CD4-positive, alpha-beta T cell (primary cell): ENCODE results near the gene TMEM26. TPM values are rescaled to one million over a fixed set of nuclear protein-coding genes. Genes with fewer than 3 reads are reported as not detected.

Experiments
- ATAC-seq: fragments of 200-7000 bp; cut with Tn5 transposase; one replicate; pipeline ENCODE4 v1.10.0; 2022; ENCODE audit warnings: mild to moderate bottlenecking; ENCODE audit not compliant: poor library complexity
- CTCF ChIA-PET: fragments of 350-600 bp; sonication (Branson Sonifier 250); formaldehyde crosslinking; loops from one replicate; lab custom pipeline; 2021; ENCODE audit warnings: antibody characterized with exemption, inconsistent platforms; lab: Charles Lee
- POLR2A ChIA-PET: fragments of 350-600 bp; sonication (Branson Sonifier 250); formaldehyde crosslinking; loops from one replicate; lab custom pipeline; 2021; ENCODE audit warnings: antibody characterized with exemption, inconsistent platforms; lab: Charles Lee
- DNase-seq, 14 experiments: peaks; one replicate each; pipeline ENCODE4 v3.0.0-alpha.2; 2013 to 2020; ENCODE audit warnings: mixed read lengths in 2 of 14
- H3K27ac ChIP-seq, 2 donors: one replicate each; pipeline versions ENCODE4 v1.5.1 to v1.7.0; 2013; ENCODE audit warnings: low read length in 2 of 2, low read depth in 1 of 2, mild to moderate bottlenecking in 1 of 2
- H3K27me3 ChIP-seq, 2 experiments: 1 replicate in 1 of 2; 2 replicates in 1 of 2; pipeline versions ENCODE4 v1.6.1 to v1.7.0; 2013; ENCODE audit warnings: low read length in 2 of 2, control low read depth in 1 of 2, mild to moderate bottlenecking in 1 of 2, moderate library complexity in 1 of 2; ENCODE audit not compliant: insufficient read depth in 2 of 2, control insufficient read depth in 1 of 2
- H3K36me3 ChIP-seq: one replicate; pipeline ENCODE4 v1.6.1; 2013; ENCODE audit warnings: low read length, control low read depth; ENCODE audit not compliant: insufficient read depth
- H3K4me1 ChIP-seq: one replicate; pipeline ENCODE4 v1.6.1; 2013; ENCODE audit warnings: low read length, control low read depth; ENCODE audit not compliant: insufficient read depth
- H3K4me3 ChIP-seq: one replicate; pipeline ENCODE4 v1.5.1; 2013; ENCODE audit warnings: mild to moderate bottlenecking, low read length, moderate library complexity
- H3K9me3 ChIP-seq, 2 experiments: 1 replicate in 1 of 2; 2 replicates in 1 of 2; pipeline versions ENCODE4 v1.6.1 to v1.7.0; 2013; ENCODE audit warnings: low read length in 2 of 2, mild to moderate bottlenecking in 2 of 2, control low read depth in 1 of 2, moderate library complexity in 1 of 2; ENCODE audit not compliant: control insufficient read depth in 1 of 2, insufficient read depth in 1 of 2
- H3K27ac Mint-ChIP-seq: one replicate; pipeline ENCODE4 v1.8.0; 2020; ENCODE audit warnings: mixed read lengths
- H3K27me3 Mint-ChIP-seq: one replicate; pipeline ENCODE4 v1.8.0; 2021; ENCODE audit warnings: mixed read lengths
- H3K36me3 Mint-ChIP-seq: one replicate; pipeline ENCODE4 v1.8.0; 2021; ENCODE audit warnings: low read depth, mixed read lengths
- H3K4me1 Mint-ChIP-seq: one replicate; pipeline ENCODE4 v1.8.0; 2021; ENCODE audit warnings: low read depth, mixed read lengths
- H3K4me3 Mint-ChIP-seq: one replicate; pipeline ENCODE4 v1.8.0; 2020; ENCODE audit warnings: mild to moderate bottlenecking, mixed read lengths
- H3K9me3 Mint-ChIP-seq: one replicate; pipeline ENCODE4 v1.8.0; 2020; ENCODE audit warnings: mixed read lengths
- CTCF ChIP-seq: fragments of 200-600 bp; IDR thresholded peaks from one replicate; pipeline ENCODE4 v1.8.0; 2022; ENCODE audit warnings: antibody characterized with exemption, mild to moderate bottlenecking
- intact Hi-C, 2 experiments: fragments of 100-400 bp; cut with DNase I in 1 of 2; cut with micrococcal nuclease in 1 of 2; formaldehyde crosslinking; loops; one replicate each; pipeline versions ENCODE4 v1.15.1 to v1.9.0; 2023 to 2025; cut with DNase I, micrococcal nuclease
- total RNA-seq, 174 experiments: library from RNA in 2 of 174; stranded (reverse) in 2 of 174; gene quantifications; one replicate each; pipeline ENCODE4 v1.2.3 and lab custom pipeline; 2021 to 2026

The TMEM26 gene
- total RNA-seq, 2 experiments from 2014 or later: not detected

- Histone ChIP-seq H3K27me3 (no peaks in the 10 kb centered on the region), H3K9me3 (no peaks in the 10 kb centered on the region), H3K27ac (no peak overlapping the region), H3K4me3 (no peak overlapping the region), H3K4me1 (no peaks in the 10 kb centered on the region), H3K36me3 (no peaks in the 10 kb centered on the region)
- no peak for TF ChIP-seq CTCF
- CTCF ChIA-PET: no interaction called here
- no peaks in the 10 kb centered on the region for H3K36me3 Mint-ChIP-seq
- H3K4me1 Mint-ChIP-seq: no peaks in the 10 kb centered on the region
- H3K4me3 Mint-ChIP-seq: no peak overlapping the region
- ATAC-seq: no peak
- peaks cover 6% of the 10 kb centered on the region for H3K27me3 Mint-ChIP-seq
- no peaks in the 10 kb centered on the region for H3K9me3 Mint-ChIP-seq
- intact Hi-C loops: no loop called here
- POLR2A ChIA-PET: no interaction called here
- no peak for DNase-seq
- H3K27ac Mint-ChIP-seq: no peak overlapping the region
Observed at GRCh38 chr10:61357687-61358086, 95.5 kb downstream of the TMEM26 start.

Other genes with a start within 250 kb of the TMEM26 start
- gene CABCOCO1, start 209.5 kb upstream of the TMEM26 start, total RNA-seq: not detected